ENCODE measurements around the gene SARS2. TPM values are rescaled to one million over a fixed set of nuclear protein-coding genes. Genes with fewer than 3 reads are reported as not detected.
"Not testable (repeated sequence)": the region's sequence is repeated elsewhere in the genome, so short reads cannot be mapped to it uniquely, and the experiment has no call there.

Gene SARS2
- total RNA-seq, 1 experiment from 2014 or later = 57.4 TPM

- H3K27me3 Mint-ChIP-seq (ENCODE audit: low read depth) = no peaks in the 10 kb centered on the region
- no peaks in the 10 kb centered on the region; a peak in 1 of 5 replicates for H3K9me3 Mint-ChIP-seq
- no peak for TF ChIP-seq CTCF (conservative IDR thresholded peaks at IDR 0.05)
- H3K36me3 Mint-ChIP-seq (ENCODE audit: insufficient read depth in 1 of 3, low read depth in 3 of 3) = peaks cover under 1 to 26% (median 22%) of the 10 kb centered on the region in 3 experiments
- no peak overlapping the region for H3K4me3 Mint-ChIP-seq
- no peak overlapping the region for H3K27ac ChIP-seq (ENCODE audit: insufficient read length, low read depth, low read length)
- H3K4me1 Mint-ChIP-seq = peaks cover 7 to 13% of the 10 kb centered on the region in 2 experiments
- H4K20me1 ChIP-seq (ENCODE audit: control insufficient read depth, insufficient read depth, insufficient read length) = no peaks in the 10 kb centered on the region
- H3K79me2 ChIP-seq (ENCODE audit: insufficient read depth, low read length) = no peaks in the 10 kb centered on the region
- H3K9me3 ChIP-seq (ENCODE audit: control insufficient read depth, low read depth, low read length) = no peaks in the 10 kb centered on the region
- no peak overlapping the region for H3K4me2 ChIP-seq (ENCODE audit: insufficient read depth, insufficient read length, low read length)
- no CpG with 5 or more reads among the region's 12 CpGs for WGBS (ENCODE audit: extremely low coverage, insufficient read length, low lambda C conversion rate)
- no peak overlapping the region for H2BK20ac ChIP-seq (ENCODE audit: low read depth, low read length, poor library complexity, severe bottlenecking)
- H3K14ac ChIP-seq (ENCODE audit: insufficient read depth, low read length) = no peak overlapping the region
- no peak overlapping the region for H3K4ac ChIP-seq (ENCODE audit: low read depth, low read length)
- H4K8ac ChIP-seq (replicated peaks; ENCODE audit: insufficient read length, low read depth, low read length) = no peak overlapping the region
- peaks cover 5% of the 10 kb centered on the region for H3K23me2 ChIP-seq (ENCODE audit: insufficient read length, low read depth, low read length, poor library complexity, severe bottlenecking)
- no peak overlapping the region for H2BK15ac ChIP-seq (ENCODE audit: low read depth, low read length)
- peak overlapping the region in 1 of 3 experiments; percentile 71; a peak in 2 of 7 replicates for H3K27ac Mint-ChIP-seq
- no peak overlapping the region for H4K5ac ChIP-seq (ENCODE audit: insufficient read length, low read depth, low read length)
- no peaks in the 10 kb centered on the region for H3K27me3 ChIP-seq (ENCODE audit: insufficient read depth, low read length)
- H2BK120ac ChIP-seq (ENCODE audit: low read depth, low read length, poor library complexity, severe bottlenecking) = no peak overlapping the region
- no peak overlapping the region for H3T11ph ChIP-seq (ENCODE audit: low read length)
- no peak for DNase-seq
- H3K18ac ChIP-seq (ENCODE audit: insufficient read length, low read depth, low read length) = no peak overlapping the region
- no peak overlapping the region for H2BK12ac ChIP-seq (ENCODE audit: insufficient read length, low read depth, low read length)
- no peaks in the 10 kb centered on the region for H3K4me1 ChIP-seq (ENCODE audit: insufficient read depth, low read length)
- H4K91ac ChIP-seq (ENCODE audit: insufficient read length, low read depth, low read length) = no peak overlapping the region
- H3K79me1 ChIP-seq (ENCODE audit: insufficient read depth, low read depth, low read length, poor library complexity, severe bottlenecking) = no peaks in the 10 kb centered on the region
- H2AK5ac ChIP-seq (ENCODE audit: insufficient read length, low read length) = no peak overlapping the region
- H3K23ac ChIP-seq (ENCODE audit: insufficient read length, low read depth, low read length) = no peak overlapping the region
- H3K9ac ChIP-seq (ENCODE audit: extremely low read depth, insufficient read length, low read length) = no peak overlapping the region
- no peak overlapping the region for H2AFZ ChIP-seq (ENCODE audit: low read length)
- H3K56ac ChIP-seq (ENCODE audit: insufficient read length, low read depth, low read length) = no peak overlapping the region
- no peak overlapping the region for H2BK5ac ChIP-seq (ENCODE audit: insufficient read length, low read length)
These were observed 40.3 kb upstream of the SARS2 start for GRCh38 chr19:38970664-38971532.

- not testable (repeated sequence) for H3K23me2 ChIP-seq (ENCODE audit: insufficient read length, low read depth, low read length, poor library complexity, severe bottlenecking); H3K4me1 ChIP-seq (ENCODE audit: insufficient read depth, low read length); H2BK5ac ChIP-seq (ENCODE audit: insufficient read length, low read length); H3K9me3 Mint-ChIP-seq; H2BK20ac ChIP-seq (ENCODE audit: low read depth, low read length, poor library complexity, severe bottlenecking); H3K4me3 Mint-ChIP-seq; DNase-seq; H4K20me1 ChIP-seq (ENCODE audit: control insufficient read depth, insufficient read depth, insufficient read length); H2BK12ac ChIP-seq (ENCODE audit: insufficient read length, low read depth, low read length); H3K56ac ChIP-seq (ENCODE audit: insufficient read length, low read depth, low read length); H3K4ac ChIP-seq (ENCODE audit: low read depth, low read length); H3K79me1 ChIP-seq (ENCODE audit: insufficient read depth, low read depth, low read length, poor library complexity, severe bottlenecking); H4K91ac ChIP-seq (ENCODE audit: insufficient read length, low read depth, low read length); H3K23ac ChIP-seq (ENCODE audit: insufficient read length, low read depth, low read length); H2AK5ac ChIP-seq (ENCODE audit: insufficient read length, low read length); H2BK15ac ChIP-seq (ENCODE audit: low read depth, low read length); H3K9me3 ChIP-seq (ENCODE audit: control insufficient read depth, low read depth, low read length); H3K4me2 ChIP-seq (ENCODE audit: insufficient read depth, insufficient read length, low read length); H3K79me2 ChIP-seq (ENCODE audit: insufficient read depth, low read length); H3K4me1 Mint-ChIP-seq; H3K27me3 Mint-ChIP-seq (ENCODE audit: low read depth); H2BK120ac ChIP-seq (ENCODE audit: low read depth, low read length, poor library complexity, severe bottlenecking); H3K27me3 ChIP-seq (ENCODE audit: insufficient read depth, low read length); H3T11ph ChIP-seq (ENCODE audit: low read length); H3K18ac ChIP-seq (ENCODE audit: insufficient read length, low read depth, low read length); H3K9ac ChIP-seq (ENCODE audit: extremely low read depth, insufficient read length, low read length); H4K5ac ChIP-seq (ENCODE audit: insufficient read length, low read depth, low read length); H3K27ac Mint-ChIP-seq; H3K14ac ChIP-seq (ENCODE audit: insufficient read depth, low read length); H3K27ac ChIP-seq (ENCODE audit: insufficient read length, low read depth, low read length); H2AFZ ChIP-seq (ENCODE audit: low read length); H4K8ac ChIP-seq (replicated peaks; ENCODE audit: insufficient read length, low read depth, low read length)
- no CpG with 5 or more reads among the region's 5 CpGs for WGBS (ENCODE audit: extremely low coverage, insufficient read length, low lambda C conversion rate)
- peaks cover 0 to 31% (median 23%) of the 10 kb centered on the region in 3 experiments; a peak in 5 of 7 replicates for H3K36me3 Mint-ChIP-seq (ENCODE audit: insufficient read depth in 1 of 3, low read depth in 3 of 3)
These were observed 35.6 kb upstream of the SARS2 start for GRCh38 chr19:38966149-38966548.
